H1 (cell line): ENCODE measurements around the gene CAMKK1. TPM values are rescaled to one million over a fixed set of nuclear protein-coding genes. Genes with fewer than 3 reads are reported as not detected.

Source experiments
- CTCF ChIA-PET: fragments of 300-600 bp; sonication (Branson Sonifier 250); formaldehyde crosslinking; loops from one replicate; lab custom pipeline; 2021; ENCODE audit not compliant: partially characterized antibody; lab: Charles Lee
- POLR2A ChIA-PET: fragments of 300-600 bp; sonication (Branson Sonifier 250); formaldehyde crosslinking; loops from one replicate; lab custom pipeline; 2021; ENCODE audit warnings: inconsistent platforms; ENCODE audit not compliant: partially characterized antibody; lab: Charles Lee
- DNase-seq, 2 experiments: peaks; one replicate each; pipeline versions ENCODE4 v3.0.0 to v3.0.0-alpha.2; 2010 to 2022; ENCODE audit warnings: low spot score in 2 of 2, low read depth in 1 of 2, mixed read lengths in 1 of 2
- FAIRE-seq: peaks from 2 replicates; lab custom pipeline; 2011; peaks lifted over from hg19 to GRCh38; lab: Jason Lieb, UNC
- H2AFZ ChIP-seq: 2 replicates; pipeline ENCODE4 v1.8.1; 2012; ENCODE audit warnings: low read length, inconsistent platforms
- H2AK5ac ChIP-seq: 2 replicates; pipeline ENCODE4 v1.6.1; 2013; ENCODE audit warnings: low read depth, low read length
- H2BK120ac ChIP-seq: replicated peaks from 2 replicates; pipeline ENCODE3; 2013; ENCODE audit warnings: low read depth, low read length, inconsistent platforms
- H2BK12ac ChIP-seq: 2 replicates; pipeline ENCODE4 v1.6.1; 2013; ENCODE audit warnings: low read depth, low read length
- H2BK15ac ChIP-seq: 2 replicates; pipeline ENCODE4 v1.6.1; 2013; ENCODE audit warnings: low read length
- H2BK20ac ChIP-seq: 2 replicates; pipeline ENCODE4 v1.6.1; 2013; ENCODE audit warnings: low read length
- H2BK5ac ChIP-seq: 2 replicates; pipeline ENCODE4 v1.6.1; 2013; ENCODE audit warnings: low read depth, low read length
- H3K14ac ChIP-seq: 2 replicates; pipeline ENCODE4 v1.6.1; 2013; ENCODE audit warnings: inconsistent platforms; ENCODE audit not compliant: insufficient read length
- H3K18ac ChIP-seq: 2 replicates; pipeline ENCODE4 v1.6.1; 2013; ENCODE audit warnings: low read length; ENCODE audit errors: extremely low read depth
- H3K23ac ChIP-seq: 2 replicates; pipeline ENCODE4 v1.6.1; 2013; ENCODE audit warnings: inconsistent platforms; ENCODE audit not compliant: insufficient read length
- H3K23me2 ChIP-seq: 2 replicates; pipeline ENCODE4 v1.6.1; 2013; ENCODE audit warnings: low read depth, low read length
- H3K27ac ChIP-seq: 2 replicates; pipeline ENCODE4 v1.6.1; 2011; ENCODE audit warnings: low read depth, low read length, inconsistent platforms
- H3K27me3 ChIP-seq, 4 experiments: replicated peaks in 1 of 4; 1 replicate in 1 of 4; 2 replicates in 3 of 4; pipeline versions ENCODE4 v1.6.1 to v1.8.1; 2011 to 2013; ENCODE audit warnings: low read length in 3 of 4, mild to moderate bottlenecking in 3 of 4, inconsistent platforms in 2 of 4, mixed read lengths in 2 of 4, moderate library complexity in 1 of 4; ENCODE audit not compliant: control insufficient read depth in 3 of 4, insufficient read depth in 3 of 4; ENCODE audit errors: extremely low read depth in 1 of 4
- H3K36me3 ChIP-seq, 4 experiments: 2 replicates each; pipeline versions ENCODE4 v1.6.1 to v1.8.1; 2011 to 2013; ENCODE audit warnings: mild to moderate bottlenecking in 4 of 4, low read length in 3 of 4, moderate library complexity in 2 of 4, control low read depth in 1 of 4, inconsistent platforms in 1 of 4; ENCODE audit not compliant: insufficient read depth in 4 of 4, control insufficient read depth in 2 of 4
- H3K4ac ChIP-seq: replicated peaks from 2 replicates; pipeline ENCODE3; 2013; ENCODE audit warnings: low read length, low read depth, mixed read lengths, inconsistent platforms; ENCODE audit not compliant: insufficient read length
- H3K4me1 ChIP-seq, 4 experiments: replicated peaks in 1 of 4; 1 replicate in 1 of 4; 2 replicates in 3 of 4; pipeline versions ENCODE4 v1.6.1 to v1.8.1; 2011 to 2013; ENCODE audit warnings: low read length in 3 of 4, inconsistent platforms in 2 of 4, mixed read lengths in 1 of 4; ENCODE audit not compliant: insufficient read depth in 4 of 4, control insufficient read depth in 3 of 4
- H3K4me2 ChIP-seq, 2 experiments: 2 replicates each; pipeline versions ENCODE4 v1.6.1 to v1.8.1; 2011 to 2013; ENCODE audit warnings: low read depth in 2 of 2, low read length in 2 of 2, control low read depth in 1 of 2, inconsistent platforms in 1 of 2, mild to moderate bottlenecking in 1 of 2; ENCODE audit not compliant: insufficient read depth in 1 of 2
- H3K4me3 ChIP-seq, 4 experiments: fragments of 200-600, 300-600 bp in 1 of 4; sonication (generic), shearing (Covaris generic), sonication (Bioruptor Twin) in 1 of 4; 2 replicates each; pipeline versions ENCODE4 v1.5.1 to v1.8.1; 2011 to 2016; ENCODE audit warnings: low read length in 4 of 4, low read depth in 3 of 4, control low read depth in 2 of 4, inconsistent platforms in 2 of 4, mild to moderate bottlenecking in 2 of 4, mixed read lengths in 1 of 4, moderate library complexity in 1 of 4; ENCODE audit not compliant: insufficient read depth in 2 of 4; ENCODE audit errors: extremely low read depth in 1 of 4
- H3K56ac ChIP-seq: replicated peaks from 2 replicates; pipeline ENCODE3; 2013; ENCODE audit warnings: low read depth, mild to moderate bottlenecking, mixed read lengths, low read length, inconsistent platforms; ENCODE audit not compliant: insufficient read length
- H3K79me1 ChIP-seq: 2 replicates; pipeline ENCODE4 v1.6.1; 2013; ENCODE audit warnings: low read depth, low read length, control low read depth
- H3K79me2 ChIP-seq, 2 experiments: 2 replicates each; pipeline versions ENCODE4 v1.6.1 to v1.8.1; 2012 to 2013; ENCODE audit warnings: low read length in 2 of 2, mild to moderate bottlenecking in 2 of 2, inconsistent platforms in 1 of 2; ENCODE audit not compliant: insufficient read depth in 2 of 2, control insufficient read depth in 1 of 2
- H3K9ac ChIP-seq, 4 experiments: replicated peaks in 1 of 4; 1 replicate in 1 of 4; 2 replicates in 3 of 4; pipeline versions ENCODE4 v1.6.1 to v1.8.1; 2011 to 2013; ENCODE audit warnings: low read depth in 3 of 4, low read length in 3 of 4, control low read depth in 2 of 4, mild to moderate bottlenecking in 2 of 4, moderate library complexity in 2 of 4, inconsistent platforms in 1 of 4; ENCODE audit errors: extremely low read depth in 1 of 4
- H3K9me3 ChIP-seq, 2 experiments: 2 replicates each; pipeline versions ENCODE4 v1.6.1 to v1.8.1; 2012 to 2013; ENCODE audit warnings: mild to moderate bottlenecking in 2 of 2, moderate library complexity in 2 of 2, control low read depth in 1 of 2, inconsistent platforms in 1 of 2, low read depth in 1 of 2, low read length in 1 of 2, mixed read lengths in 1 of 2; ENCODE audit not compliant: insufficient read depth in 2 of 2
- H4K20me1 ChIP-seq, 2 experiments: replicated peaks in 1 of 2; 2 replicates each; pipeline versions ENCODE3 to v1.8.1; 2011 to 2013; ENCODE audit warnings: inconsistent platforms in 2 of 2, low read length in 2 of 2, mild to moderate bottlenecking in 1 of 2; ENCODE audit not compliant: insufficient read depth in 2 of 2, control insufficient read depth in 1 of 2
- H4K5ac ChIP-seq: 2 replicates; pipeline ENCODE4 v1.6.1; 2013; ENCODE audit warnings: low read length, low read depth, mixed read lengths, inconsistent platforms; ENCODE audit not compliant: insufficient read length
- H4K8ac ChIP-seq: 2 replicates; pipeline ENCODE4 v1.8.0; 2013; ENCODE audit warnings: mild to moderate bottlenecking, moderate library complexity, low read length, inconsistent platforms; ENCODE audit not compliant: insufficient read depth; ENCODE audit errors: extremely low read depth
- H4K91ac ChIP-seq: replicated peaks from 2 replicates; pipeline ENCODE3; 2013; ENCODE audit warnings: low read length, mixed read lengths, inconsistent platforms; ENCODE audit not compliant: insufficient read length
- BACH1 ChIP-seq: IDR thresholded peaks from 2 replicates; pipeline ENCODE4 v1.6.1; 2012; ENCODE audit warnings: low read length, improper control_type of control experiment
- E2F6 ChIP-seq: IDR thresholded peaks from 2 replicates; pipeline ENCODE4 v1.6.1; 2012; ENCODE audit warnings: inconsistent platforms
- EP300 ChIP-seq, 2 experiments: IDR thresholded peaks; 1 replicate in 1 of 2; 2 replicates in 1 of 2; pipeline ENCODE4 v1.6.1; 2011 to 2012; ENCODE audit warnings: low read depth in 2 of 2, low read length in 2 of 2, mild to moderate bottlenecking in 2 of 2, borderline replicate concordance in 1 of 2, inconsistent platforms in 1 of 2, moderate library complexity in 1 of 2
- JUN ChIP-seq: IDR thresholded peaks from 2 replicates; pipeline ENCODE4 v1.6.1; 2011; ENCODE audit warnings: low read depth, mild to moderate bottlenecking, improper control_type of control experiment, low read length
- POLR2A ChIP-seq, 2 experiments: IDR thresholded peaks; 1 replicate in 1 of 2; 2 replicates in 1 of 2; pipeline ENCODE4 v1.6.1; 2011; ENCODE audit warnings: low read depth in 2 of 2, low read length in 2 of 2, mild to moderate bottlenecking in 2 of 2; ENCODE audit errors: control extremely low read depth in 1 of 2
- SP4 ChIP-seq: IDR thresholded peaks from 2 replicates; pipeline ENCODE4 v1.6.1; 2012; ENCODE audit warnings: low read length, inconsistent platforms
- SRF ChIP-seq: IDR thresholded peaks from 2 replicates; pipeline ENCODE4 v1.6.1; 2011; ENCODE audit warnings: mild to moderate bottlenecking, low read depth, low read length, moderate library complexity
- TAF7 ChIP-seq: optimal IDR thresholded peaks from 2 replicates; pipeline ENCODE3; 2011; ENCODE audit warnings: low read depth, mild to moderate bottlenecking, inconsistent platforms, low read length, moderate library complexity, borderline replicate concordance
- ZNF274 ChIP-seq: IDR thresholded peaks from 2 replicates; pipeline ENCODE4 v1.7.0; 2012; ENCODE audit warnings: low read length, borderline replicate concordance; ENCODE audit errors: extremely low read depth
- WGBS, 2 experiments: shearing (Covaris generic) in 1 of 2; methylation state at CpG; one replicate each; pipeline versions ENCODE4 v1.1.6 to v1.1.7; 2013 to 2015; ENCODE audit warnings: low lambda C conversion rate in 2 of 2, mixed read lengths in 2 of 2, inconsistent platforms in 1 of 2, low coverage in 1 of 2, missing lambda C conversion rate in 1 of 2; ENCODE audit not compliant: insufficient replicate concordance in 2 of 2, insufficient coverage in 1 of 2, insufficient read length in 1 of 2; ENCODE audit errors: extremely low coverage in 1 of 2, missing lambda C conversion rate in 1 of 2; 5-methylcytosine and 5-hydroxymethylcytosine counted together
- polyA plus RNA-seq, 7 experiments: library from polyadenylated mRNA; depleted of rRNA in 3 of 7; stranded (reverse) in 5 of 7; unstranded in 2 of 7; fragments of >200 nt in 5 of 7; fragments of 200-250 nt in 2 of 7; gene quantifications; 1 replicate in 5 of 7; 2 replicates in 1 of 7; 4 replicates in 1 of 7; pipeline versions ENCODE4 v1.2.1 to v1.2.3, GENCODE V29; 2011 to 2013; ENCODE audit warnings: missing spikeins in 2 of 7, mixed read lengths in 2 of 7
- total RNA-seq: library from RNA; stranded (reverse); fragmentation: NEBNext Ultra II Directional; extraction: Animal tissue kit (Norgen Biotek cat#: 25700); gene quantifications from 2 replicates; pipeline ENCODE4 v1.2.1, GENCODE V29; 2021

CAMKK1 gene
- total and polyA plus RNA-seq, 2 of the 8 experiments (the other 6 are each of a cell fraction or from before 2014, with no cell fraction given) = 7.1 to 7.6 TPM

GRCh38 chr17:3828151-3828851, 64.6 kb downstream of the CAMKK1 start:
- H2AFZ ChIP-seq = no peak overlapping the region
- FAIRE-seq (no peak), DNase-seq (no peak)
- H3K27ac ChIP-seq = no peak overlapping the region
- H3K56ac ChIP-seq = no peak overlapping the region
- no peak overlapping the region for H3K23ac ChIP-seq
- no peak overlapping the region for H4K8ac ChIP-seq
- no peak overlapping the region for H2BK20ac ChIP-seq
- H4K91ac ChIP-seq = no peak overlapping the region
- no peak overlapping the region for H2BK5ac ChIP-seq
- H2BK15ac ChIP-seq = no peak overlapping the region
- no peak overlapping the region for H3K4me2 ChIP-seq
- H3K27me3 ChIP-seq = no peaks in the 10 kb centered on the region
- peaks cover 2% of the 10 kb centered on the region for H3K79me1 ChIP-seq
- TF ChIP-seq TAF7 = no peak
- TF ChIP-seq E2F6 = no peak
- TF ChIP-seq SRF = no peak
- TF ChIP-seq BACH1 = no peak
- no peak for TF ChIP-seq ZNF274
- TF ChIP-seq EP300 (IDR thresholded peaks at IDR 0.05; ENCODE audit: borderline replicate concordance in 1 of 2, low read depth in 2 of 2, low read length in 2 of 2) = no peak
- no peak for TF ChIP-seq POLR2A (IDR thresholded peaks at IDR 0.05; ENCODE audit: control extremely low read depth in 1 of 2, low read depth in 2 of 2, low read length in 2 of 2)
- no peak for TF ChIP-seq JUN
- no peak for TF ChIP-seq SP4
- H3K79me2 ChIP-seq = peaks cover 0 to 6% of the 10 kb centered on the region in 2 experiments; a peak in 2 of 4 replicates
- peaks cover 9 to 47% (median 38%) of the 10 kb centered on the region in 4 experiments for H3K36me3 ChIP-seq
- no peaks in the 10 kb centered on the region for H3K9me3 ChIP-seq
- H3K18ac ChIP-seq = no peak overlapping the region
- peaks cover 2 to 4% of the 10 kb centered on the region in 2 experiments for H4K20me1 ChIP-seq
- H2AK5ac ChIP-seq = no peak overlapping the region
- CTCF ChIA-PET = interaction anchor here (0.6 to 6.5 kb wide), 22 partner anchors 9 to 221 kb away, joined by 3 to 81 read pairs (median 4); partner anchors contain the start of genes ITGAE and NCBP3
- POLR2A ChIA-PET = interaction anchor here (0.5 to 1.8 kb wide), 3 partner anchors 9 to 74 kb away, joined by 3 to 6 read pairs (median 4); no protein-coding TSS in a partner anchor
- no peak overlapping the region for H3K14ac ChIP-seq
- H2BK12ac ChIP-seq = no peak overlapping the region
- no peak overlapping the region for H3K4me3 ChIP-seq
- H3K4me1 ChIP-seq = no peaks in the 10 kb centered on the region
- no peaks in the 10 kb centered on the region for H3K23me2 ChIP-seq
- H3K9ac ChIP-seq = no peak overlapping the region
- no peak overlapping the region for H2BK120ac ChIP-seq
- no peak overlapping the region for H3K4ac ChIP-seq
- H4K5ac ChIP-seq = no peak overlapping the region
- whole genome bisulfite sequencing, 2 experiments = 91% methylated on average over 7 of the region's 7 CpGs; no CpG with 5 or more reads in 1 of the 2 experiments
